ENCODE measurements around the gene LGMN. TPM values are rescaled to one million over a fixed set of nuclear protein-coding genes. Genes with fewer than 3 reads are reported as not detected.
A peak's percentile ranks its signal among the peaks of the same experiment; 100 is the strongest.

The LGMN gene
- total and polyA plus RNA-seq, 4 donors, result 115 to 182 (median 136) TPM

- WGBS, 2 donors, result 91 to 92% methylated on average over 6 of the region's 6 CpGs
- no peak for ATAC-seq (ENCODE audit: insufficient read depth, low FRiP score)
- H3K4me1 ChIP-seq (ENCODE audit: control insufficient read depth in 5 of 5, insufficient read depth in 5 of 5, low read length in 5 of 5), result peaks cover 0 to 12% (median 0%) of the 10 kb centered on the region in 5 donors
These were observed 13.1 kb downstream of the LGMN start for GRCh38 chr14:92735344-92735743.

GRCh38 chr14:92734618-92735017, 13.8 kb downstream of the LGMN start:
- Histone ChIP-seq H3K27me3 (ENCODE audit: control insufficient read depth in 3 of 3, insufficient read depth in 3 of 3, low read length in 2 of 3) (no peaks in the 10 kb centered on the region), H3K9ac (ENCODE audit: insufficient read depth in 1 of 2, low read length in 2 of 2) (no peak overlapping the region), H3K36me3 (ENCODE audit: control insufficient read depth in 4 of 4, insufficient read depth in 4 of 4, low read length in 4 of 4) (peaks cover 0 to 16% (median 12%) of the 10 kb centered on the region in 4 donors), H3K9me3 (ENCODE audit: control insufficient read depth in 4 of 4, insufficient read depth in 3 of 4, low read length in 3 of 4) (peaks cover 0 to 2% (median 1%) of the 10 kb centered on the region in 4 donors), H3K27ac (ENCODE audit: low read depth in 1 of 2, low read length in 1 of 2) (no peak overlapping the region), H3K4me1 (ENCODE audit: control insufficient read depth in 5 of 5, insufficient read depth in 5 of 5, low read length in 5 of 5) (peaks cover 0 to 13% (median 0%) of the 10 kb centered on the region in 5 donors), H3K4me3 (no peak overlapping the region)
- no peak for TF ChIP-seq CTCF (IDR thresholded peaks at IDR 0.05; ENCODE audit: control extremely low read depth, extremely low read depth)
- 94 to 95% methylated on average over 7 of the region's 7 CpGs for WGBS, 2 donors
- no peak for DNase-seq
- no peak for ATAC-seq (ENCODE audit: insufficient read depth, low FRiP score)

More at GRCh38 chr14:92735344-92735743, 13.1 kb downstream of the LGMN start:
- no peak for DNase-seq
- Histone ChIP-seq H3K4me3 (no peak overlapping the region), H3K27ac (ENCODE audit: low read depth in 1 of 2, low read length in 1 of 2) (no peak overlapping the region), H3K36me3 (ENCODE audit: control insufficient read depth in 4 of 4, insufficient read depth in 4 of 4, low read length in 4 of 4) (peaks cover 0 to 16% (median 13%) of the 10 kb centered on the region in 4 donors), H3K9me3 (ENCODE audit: control insufficient read depth in 4 of 4, insufficient read depth in 3 of 4, low read length in 3 of 4) (peaks cover 0 to 2% (median 1%) of the 10 kb centered on the region in 4 donors), H3K27me3 (ENCODE audit: control insufficient read depth in 3 of 3, insufficient read depth in 3 of 3, low read length in 2 of 3) (no peaks in the 10 kb centered on the region), H3K9ac (ENCODE audit: insufficient read depth in 1 of 2, low read length in 2 of 2) (no peak overlapping the region)
- TF ChIP-seq CTCF (IDR thresholded peaks at IDR 0.05; ENCODE audit: control extremely low read depth, extremely low read depth), result no peak

- Histone ChIP-seq H3K4me1 (ENCODE audit: control insufficient read depth in 5 of 5, insufficient read depth in 5 of 5, low read length in 5 of 5) (peaks cover 0 to 20% (median 0%) of the 10 kb centered on the region in 5 donors), H3K27me3 (ENCODE audit: control insufficient read depth in 3 of 3, insufficient read depth in 3 of 3, low read length in 2 of 3) (no peaks in the 10 kb centered on the region), H3K9me3 (ENCODE audit: control insufficient read depth in 4 of 4, insufficient read depth in 3 of 4, low read length in 3 of 4) (peaks cover 0 to 2% (median 1%) of the 10 kb centered on the region in 4 donors), H3K36me3 (ENCODE audit: control insufficient read depth in 4 of 4, insufficient read depth in 4 of 4, low read length in 4 of 4) (peaks cover 0 to 17% (median 14%) of the 10 kb centered on the region in 4 donors), H3K27ac (ENCODE audit: low read depth in 1 of 2, low read length in 1 of 2) (no peak overlapping the region), H3K9ac (ENCODE audit: insufficient read depth in 1 of 2, low read length in 2 of 2) (no peak overlapping the region), H3K4me3 (no peak overlapping the region)
- TF ChIP-seq CTCF (IDR thresholded peaks at IDR 0.05; ENCODE audit: control extremely low read depth, extremely low read depth), result no peak
- 73 to 81% methylated on average over 4 of the region's 4 CpGs for WGBS, 2 donors
- ATAC-seq (ENCODE audit: insufficient read depth, low FRiP score), result no peak
- DNase-seq, result no peak
These were observed 15.4 kb downstream of the LGMN start for GRCh38 chr14:92733007-92733406.

- DNase-seq (no peak), ATAC-seq (ENCODE audit: insufficient read depth, low FRiP score) (no peak)
- Histone ChIP-seq H3K9ac (ENCODE audit: insufficient read depth in 1 of 2, low read length in 2 of 2) (no peak overlapping the region), H3K27me3 (ENCODE audit: control insufficient read depth in 3 of 3, insufficient read depth in 3 of 3, low read length in 2 of 3) (no peaks in the 10 kb centered on the region), H3K4me3 (no peak overlapping the region), H3K27ac (ENCODE audit: low read depth in 1 of 2, low read length in 1 of 2) (peak overlapping the region in 1 of 2 donors; percentile 3), H3K9me3 (ENCODE audit: control insufficient read depth in 4 of 4, insufficient read depth in 3 of 4, low read length in 3 of 4) (peaks cover 0 to 2% (median 1%) of the 10 kb centered on the region in 4 donors), H3K36me3 (ENCODE audit: control insufficient read depth in 4 of 4, insufficient read depth in 4 of 4, low read length in 4 of 4) (peaks cover 0 to 17% (median 14%) of the 10 kb centered on the region in 4 donors), H3K4me1 (ENCODE audit: control insufficient read depth in 5 of 5, insufficient read depth in 5 of 5, low read length in 5 of 5) (peaks cover 0 to 16% (median 0%) of the 10 kb centered on the region in 5 donors)
- no peak for TF ChIP-seq CTCF (IDR thresholded peaks at IDR 0.05; ENCODE audit: control extremely low read depth, extremely low read depth)
- WGBS, 2 donors, result 94 to 95% methylated on average over 3 of the region's 3 CpGs
These were observed 16.8 kb downstream of the LGMN start for GRCh38 chr14:92731622-92732115.

Data from lung (tissue), 12 donors.